A549 (cell line): ENCODE measurements around the gene PCDHB13.
"Not testable (repeated sequence)": the region's sequence is repeated elsewhere in the genome, so short reads cannot be mapped to it uniquely, and the experiment has no call there.

ENCODE experiments used
- CBX8 ChIP-seq: fragments of 200-600 bp; sonication (generic); IDR thresholded peaks from 2 replicates; pipeline ENCODE4 v1.6.1; 2016
- CHD4 ChIP-seq: fragments of 200-600 bp; sonication (generic); IDR thresholded peaks from 2 replicates; pipeline ENCODE4 v1.6.1; 2016; ENCODE audit warnings: antibody characterized with exemption, mild to moderate bottlenecking, borderline replicate concordance
- JUNB ChIP-seq: fragments of >200 bp; sonication (Bioruptor Twin); formaldehyde crosslinking; IDR thresholded peaks from 2 replicates; pipeline ENCODE4 v1.6.1; 2016
- MAFK ChIP-seq: fragments of 450-650 bp; IDR thresholded peaks from 2 replicates; pipeline ENCODE4 v1.6.1; 2014; ENCODE audit not compliant: partially characterized antibody
- POLR2A ChIP-seq: IDR thresholded peaks from 2 replicates; pipeline ENCODE4 v1.6.1; 2012; ENCODE audit warnings: mild to moderate bottlenecking, low read length
- SREBF2 ChIP-seq: fragments of 450-650 bp; IDR thresholded peaks from 2 replicates; pipeline ENCODE4 v1.6.1; 2014; ENCODE audit warnings: mild to moderate bottlenecking, moderate library complexity
- ZFP36 ChIP-seq: fragments of 450-650 bp; IDR thresholded peaks from 2 replicates; pipeline ENCODE4 v1.6.1; 2014; ENCODE audit warnings: borderline replicate concordance; ENCODE audit not compliant: partially characterized antibody
- TF ChIP-seq, protein P1 (sequence below): fragments of >200 bp; sonication (Bioruptor Twin); formaldehyde crosslinking; IDR thresholded peaks from 3 replicates; pipeline ENCODE4 v1.5.1; 2016

DNA sequence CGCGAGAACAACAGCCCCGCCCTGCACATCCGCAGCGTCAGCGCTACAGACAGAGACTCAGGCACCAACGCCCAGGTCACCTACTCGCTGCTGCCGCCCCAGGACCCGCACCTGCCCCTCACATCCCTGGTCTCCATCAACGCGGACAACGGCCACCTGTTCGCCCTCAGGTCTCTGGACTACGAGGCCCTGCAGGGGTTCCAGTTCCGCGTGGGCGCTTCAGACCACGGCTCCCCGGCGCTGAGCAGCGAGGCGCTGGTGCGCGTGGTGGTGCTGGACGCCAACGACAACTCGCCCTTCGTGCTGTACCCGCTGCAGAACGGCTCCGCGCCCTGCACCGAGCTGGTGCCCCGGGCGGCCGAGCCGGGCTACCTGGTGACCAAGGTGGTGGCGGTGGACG lies 1.8 kb downstream of the PCDHB13 start:
- TF ChIP-seq, protein P1, sequence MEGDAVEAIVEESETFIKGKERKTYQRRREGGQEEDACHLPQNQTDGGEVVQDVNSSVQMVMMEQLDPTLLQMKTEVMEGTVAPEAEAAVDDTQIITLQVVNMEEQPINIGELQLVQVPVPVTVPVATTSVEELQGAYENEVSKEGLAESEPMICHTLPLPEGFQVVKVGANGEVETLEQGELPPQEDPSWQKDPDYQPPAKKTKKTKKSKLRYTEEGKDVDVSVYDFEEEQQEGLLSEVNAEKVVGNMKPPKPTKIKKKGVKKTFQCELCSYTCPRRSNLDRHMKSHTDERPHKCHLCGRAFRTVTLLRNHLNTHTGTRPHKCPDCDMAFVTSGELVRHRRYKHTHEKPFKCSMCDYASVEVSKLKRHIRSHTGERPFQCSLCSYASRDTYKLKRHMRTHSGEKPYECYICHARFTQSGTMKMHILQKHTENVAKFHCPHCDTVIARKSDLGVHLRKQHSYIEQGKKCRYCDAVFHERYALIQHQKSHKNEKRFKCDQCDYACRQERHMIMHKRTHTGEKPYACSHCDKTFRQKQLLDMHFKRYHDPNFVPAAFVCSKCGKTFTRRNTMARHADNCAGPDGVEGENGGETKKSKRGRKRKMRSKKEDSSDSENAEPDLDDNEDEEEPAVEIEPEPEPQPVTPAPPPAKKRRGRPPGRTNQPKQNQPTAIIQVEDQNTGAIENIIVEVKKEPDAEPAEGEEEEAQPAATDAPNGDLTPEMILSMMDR, result not testable (repeated sequence)
- not testable (repeated sequence) for TF ChIP-seq JUNB, MAFK, SREBF2, POLR2A, CBX8, ZFP36, CHD4
